HepG2 (cell line): ENCODE data around the gene SDF2. TPM values are rescaled to one million over a fixed set of nuclear protein-coding genes. Genes with fewer than 3 reads are reported as not detected.

ENCODE experiments used
- CBX1 ChIP-seq: IDR thresholded peaks from one replicate; pipeline ENCODE4 v1.6.1; 2016; ENCODE audit warnings: antibody characterized with exemption, low read depth
- DNMT1 ChIP-seq: sonication (generic); formaldehyde crosslinking; IDR thresholded peaks from 2 replicates; pipeline ENCODE4 v1.5.1; 2020; ENCODE audit warnings: mild to moderate bottlenecking, missing genetic modification reagents
- GFI1 ChIP-seq: sonication (generic); formaldehyde crosslinking; IDR thresholded peaks from 2 replicates; pipeline ENCODE4 v1.5.0; 2020; ENCODE audit warnings: missing genetic modification reagents, mild to moderate bottlenecking, borderline replicate concordance
- GTF2F1 ChIP-seq: fragments of 150-350 bp; IDR thresholded peaks from 2 replicates; pipeline ENCODE4 v1.6.1; 2014; ENCODE audit warnings: low read length
- MED13 ChIP-seq: sonication (generic); formaldehyde crosslinking; IDR thresholded peaks from 2 replicates; pipeline ENCODE4 v1.5.0; 2020; ENCODE audit warnings: missing genetic modification reagents
- MXD4 ChIP-seq: IDR thresholded peaks from 2 replicates; pipeline ENCODE4 v1.6.1; 2016; ENCODE audit warnings: mild to moderate bottlenecking, missing biosample characterization, missing genetic modification reagents
- NFIC ChIP-seq: IDR thresholded peaks from 2 replicates; pipeline ENCODE4 v1.6.1; 2012; ENCODE audit warnings: mild to moderate bottlenecking, low read length, inconsistent platforms
- NKX3-1 ChIP-seq: sonication (generic); formaldehyde crosslinking; IDR thresholded peaks from 2 replicates; pipeline ENCODE4 v1.5.0; 2020; ENCODE audit warnings: missing genetic modification reagents
- NR2C2 ChIP-seq: sonication (generic); formaldehyde crosslinking; IDR thresholded peaks from 2 replicates; pipeline ENCODE4 v1.4.0; 2020; ENCODE audit warnings: missing genetic modification reagents, mild to moderate bottlenecking, moderate library complexity, borderline replicate concordance
- PPARG ChIP-seq: conservative IDR thresholded peaks from 2 replicates; pipeline ENCODE4 v1.6.1; 2016; ENCODE audit warnings: missing biosample characterization, missing genetic modification reagents
- RNF219 ChIP-seq: sonication (generic); formaldehyde crosslinking; IDR thresholded peaks from 2 replicates; pipeline ENCODE4 v1.5.0; 2020; ENCODE audit warnings: mild to moderate bottlenecking, missing genetic modification reagents
- SMYD3 ChIP-seq: sonication (generic); formaldehyde crosslinking; IDR thresholded peaks from 2 replicates; pipeline ENCODE4 v1.8.1; 2023; ENCODE audit warnings: mild to moderate bottlenecking, missing genetic modification reagents
- YY1 ChIP-seq: IDR thresholded peaks from 2 replicates; pipeline ENCODE4 v1.6.1; 2011; ENCODE audit warnings: low read length, low read depth, moderate library complexity, mild to moderate bottlenecking; ENCODE audit not compliant: insufficient read depth, insufficient replicate concordance
- ZNF260 ChIP-seq: sonication (generic); formaldehyde crosslinking; IDR thresholded peaks from 2 replicates; pipeline ENCODE4 v1.4.0; 2020; ENCODE audit warnings: missing genetic modification reagents, low read depth, mild to moderate bottlenecking, borderline replicate concordance
- ZNF30 ChIP-seq: sonication (generic); formaldehyde crosslinking; IDR thresholded peaks from 2 replicates; pipeline ENCODE4 v1.5.0; 2020; ENCODE audit warnings: mild to moderate bottlenecking, missing genetic modification reagents
- ZNF335 ChIP-seq: sonication (generic); formaldehyde crosslinking; IDR thresholded peaks from 2 replicates; pipeline ENCODE4 v1.4.0; 2020; ENCODE audit warnings: missing genetic modification reagents
- ZNF572 ChIP-seq: sonication (generic); formaldehyde crosslinking; IDR thresholded peaks from 2 replicates; pipeline ENCODE4 v1.5.1; 2020; ENCODE audit warnings: mild to moderate bottlenecking, missing genetic modification reagents
- ZNF678 ChIP-seq: sonication (generic); formaldehyde crosslinking; IDR thresholded peaks from 2 replicates; pipeline ENCODE4 v1.4.0; 2020; ENCODE audit warnings: mild to moderate bottlenecking, missing genetic modification reagents
- ZSCAN12 ChIP-seq: sonication (generic); formaldehyde crosslinking; IDR thresholded peaks from 2 replicates; pipeline ENCODE4 v1.9.0; 2021; ENCODE audit warnings: mild to moderate bottlenecking, missing genetic modification reagents
- ZSCAN31 ChIP-seq: sonication (generic); formaldehyde crosslinking; IDR thresholded peaks from 2 replicates; pipeline ENCODE4 v1.5.0; 2020; ENCODE audit warnings: low read depth, mild to moderate bottlenecking, missing genetic modification reagents
- polyA plus RNA-seq, 8 experiments: library from polyadenylated mRNA; depleted of rRNA in 3 of 8; stranded (reverse) in 7 of 8; unstranded in 1 of 8; fragments of >200 nt; fragmentation: Illumina TruSeq in 4 of 8; extraction: Trizol in 4 of 8; gene quantifications; 2 replicates each; pipeline versions ENCODE4 v1.2.1 to v1.2.3, GENCODE V29; 2011 to 2016; ENCODE audit warnings: low read depth in 4 of 8, missing spikeins in 1 of 8, mixed read lengths in 1 of 8; ENCODE audit not compliant: insufficient read depth in 1 of 8
- total RNA-seq, 5 experiments: library from RNA; depleted of rRNA; stranded (reverse); fragments of >200 nt; fragmentation: Illumina TruSeq; extraction: Trizol; gene quantifications; 2 replicates each; pipeline ENCODE4 v1.2.3, GENCODE V29; 2016; ENCODE audit warnings: low read depth in 1 of 5
- TF ChIP-seq, protein P1 (sequence below): sonication (generic); formaldehyde crosslinking; IDR thresholded peaks from 2 replicates; pipeline ENCODE4 v1.4.0; 2020; ENCODE audit warnings: missing genetic modification reagents, borderline replicate concordance
- TF ChIP-seq, protein P2 (sequence below): sonication (generic); formaldehyde crosslinking; IDR thresholded peaks from 2 replicates; pipeline ENCODE4 v1.5.1; 2020; ENCODE audit warnings: mild to moderate bottlenecking, missing genetic modification reagents, moderate library complexity
- TF ChIP-seq, protein P3 (sequence below): sonication (generic); formaldehyde crosslinking; conservative IDR thresholded peaks from 2 replicates; pipeline ENCODE4 v1.4.0; 2020; ENCODE audit warnings: missing genetic modification reagents

The SDF2 gene
- total and polyA plus RNA-seq, 2 of the 13 experiments (the other 11 are each of a cell fraction or from before 2014, with no cell fraction given) = 58.2 to 58.4 TPM

DNA sequence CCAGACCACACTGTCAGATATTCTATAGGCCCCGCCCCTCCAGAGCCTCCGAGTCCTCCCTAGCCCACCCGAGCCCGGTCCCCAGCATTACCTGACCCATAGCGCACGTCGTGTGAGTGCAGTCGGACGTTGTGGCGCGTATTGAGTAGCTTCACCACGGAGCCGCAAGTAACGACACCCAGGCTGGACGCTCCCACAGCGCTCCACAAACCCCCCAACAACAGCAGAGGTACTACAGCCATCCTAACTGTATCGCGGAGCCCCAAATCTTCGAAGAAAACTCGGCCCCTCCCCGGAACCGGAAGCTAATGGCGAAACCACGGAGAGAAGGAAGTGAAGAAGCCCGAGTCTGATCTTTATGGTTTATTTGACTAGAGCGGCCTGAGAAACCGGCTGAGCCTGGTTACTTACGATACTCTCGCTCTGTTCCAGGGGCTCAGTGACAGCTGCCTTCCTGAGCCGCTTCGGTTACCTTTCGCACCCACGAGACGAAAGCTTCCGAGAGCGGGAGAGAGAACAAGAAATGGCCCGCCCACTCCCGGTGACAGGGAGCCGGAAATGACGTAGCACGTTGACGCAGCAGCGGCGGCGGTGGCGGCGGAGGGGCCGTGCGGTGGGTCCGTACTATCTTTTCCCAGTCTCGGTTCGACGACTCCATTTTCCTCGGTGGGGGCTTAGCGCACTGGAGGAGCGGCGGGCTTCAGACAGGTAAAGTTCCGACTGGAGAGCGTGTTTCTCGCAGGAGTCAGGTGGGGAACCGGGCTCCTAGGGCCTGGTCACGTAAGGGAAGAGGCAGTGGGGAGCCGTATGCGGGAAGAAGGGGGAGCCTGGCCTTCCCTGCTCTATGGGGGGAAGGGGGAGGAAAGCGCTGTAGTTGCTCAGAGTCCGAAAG lies at the start of gene SDF2, which contains the start of gene SUPT6H (continued):
- TF ChIP-seq RNF219 (no peak), NKX3-1 (CRISPR knock-in tag) (no peak), MED13 (CRISPR knock-in tag) (no peak), YY1 (peak; percentile 83), NFIC (no peak), GFI1 (peak; percentile 51; the same call in 1 of the 2 replicates), NR2C2 (CRISPR knock-in tag) (peak; percentile 74; the same call in 1 of the 2 replicates), GTF2F1 (0 out of 2 replicates have a peak, but pooled peaks have one; percentile 39), ZNF260 (CRISPR knock-in tag) (no peak), ZSCAN12 (CRISPR knock-in tag) (no peak), PPARG (CRISPR knock-in tag) (0 out of 2 replicates have a peak, but pooled peaks have one; percentile 39), ZNF572 (CRISPR knock-in tag) (0 out of 2 replicates have a peak, but pooled peaks have one; percentile 40), ZNF335 (CRISPR knock-in tag) (peak; percentile 44; the same call in 1 of the 2 replicates), DNMT1 (CRISPR knock-in tag) (peak; percentile 42; the same call in 1 of the 2 replicates), ZNF30 (CRISPR knock-in tag) (no peak), SMYD3 (CRISPR knock-in tag) (no peak), CBX1 (no peak), ZNF678 (no peak), ZSCAN31 (CRISPR knock-in tag) (peak; percentile 58; the same call in 1 of the 2 replicates), MXD4 (peak; percentile 75; the same call in 1 of the 2 replicates)
- TF ChIP-seq, protein P1, sequence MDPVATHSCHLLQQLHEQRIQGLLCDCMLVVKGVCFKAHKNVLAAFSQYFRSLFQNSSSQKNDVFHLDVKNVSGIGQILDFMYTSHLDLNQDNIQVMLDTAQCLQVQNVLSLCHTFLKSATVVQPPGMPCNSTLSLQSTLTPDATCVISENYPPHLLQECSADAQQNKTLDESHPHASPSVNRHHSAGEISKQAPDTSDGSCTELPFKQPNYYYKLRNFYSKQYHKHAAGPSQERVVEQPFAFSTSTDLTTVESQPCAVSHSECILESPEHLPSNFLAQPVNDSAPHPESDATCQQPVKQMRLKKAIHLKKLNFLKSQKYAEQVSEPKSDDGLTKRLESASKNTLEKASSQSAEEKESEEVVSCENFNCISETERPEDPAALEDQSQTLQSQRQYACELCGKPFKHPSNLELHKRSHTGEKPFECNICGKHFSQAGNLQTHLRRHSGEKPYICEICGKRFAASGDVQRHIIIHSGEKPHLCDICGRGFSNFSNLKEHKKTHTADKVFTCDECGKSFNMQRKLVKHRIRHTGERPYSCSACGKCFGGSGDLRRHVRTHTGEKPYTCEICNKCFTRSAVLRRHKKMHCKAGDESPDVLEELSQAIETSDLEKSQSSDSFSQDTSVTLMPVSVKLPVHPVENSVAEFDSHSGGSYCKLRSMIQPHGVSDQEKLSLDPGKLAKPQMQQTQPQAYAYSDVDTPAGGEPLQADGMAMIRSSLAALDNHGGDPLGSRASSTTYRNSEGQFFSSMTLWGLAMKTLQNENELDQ = no peak
- TF ChIP-seq, protein P2, sequence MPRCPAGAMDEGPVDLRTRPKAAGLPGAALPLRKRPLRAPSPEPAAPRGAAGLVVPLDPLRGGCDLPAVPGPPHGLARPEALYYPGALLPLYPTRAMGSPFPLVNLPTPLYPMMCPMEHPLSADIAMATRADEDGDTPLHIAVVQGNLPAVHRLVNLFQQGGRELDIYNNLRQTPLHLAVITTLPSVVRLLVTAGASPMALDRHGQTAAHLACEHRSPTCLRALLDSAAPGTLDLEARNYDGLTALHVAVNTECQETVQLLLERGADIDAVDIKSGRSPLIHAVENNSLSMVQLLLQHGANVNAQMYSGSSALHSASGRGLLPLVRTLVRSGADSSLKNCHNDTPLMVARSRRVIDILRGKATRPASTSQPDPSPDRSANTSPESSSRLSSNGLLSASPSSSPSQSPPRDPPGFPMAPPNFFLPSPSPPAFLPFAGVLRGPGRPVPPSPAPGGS (CRISPR knock-in tag) = peak; percentile 40; the same call in 1 of the 2 replicates
- TF ChIP-seq, protein P3, sequence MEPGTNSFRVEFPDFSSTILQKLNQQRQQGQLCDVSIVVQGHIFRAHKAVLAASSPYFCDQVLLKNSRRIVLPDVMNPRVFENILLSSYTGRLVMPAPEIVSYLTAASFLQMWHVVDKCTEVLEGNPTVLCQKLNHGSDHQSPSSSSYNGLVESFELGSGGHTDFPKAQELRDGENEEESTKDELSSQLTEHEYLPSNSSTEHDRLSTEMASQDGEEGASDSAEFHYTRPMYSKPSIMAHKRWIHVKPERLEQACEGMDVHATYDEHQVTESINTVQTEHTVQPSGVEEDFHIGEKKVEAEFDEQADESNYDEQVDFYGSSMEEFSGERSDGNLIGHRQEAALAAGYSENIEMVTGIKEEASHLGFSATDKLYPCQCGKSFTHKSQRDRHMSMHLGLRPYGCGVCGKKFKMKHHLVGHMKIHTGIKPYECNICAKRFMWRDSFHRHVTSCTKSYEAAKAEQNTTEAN (CRISPR knock-in tag) = no peak
